ENCODE measurements around the gene ETHE1.
A peak's percentile ranks its signal among the peaks of the same experiment; 100 is the strongest.

Gene ETHE1

DNA sequence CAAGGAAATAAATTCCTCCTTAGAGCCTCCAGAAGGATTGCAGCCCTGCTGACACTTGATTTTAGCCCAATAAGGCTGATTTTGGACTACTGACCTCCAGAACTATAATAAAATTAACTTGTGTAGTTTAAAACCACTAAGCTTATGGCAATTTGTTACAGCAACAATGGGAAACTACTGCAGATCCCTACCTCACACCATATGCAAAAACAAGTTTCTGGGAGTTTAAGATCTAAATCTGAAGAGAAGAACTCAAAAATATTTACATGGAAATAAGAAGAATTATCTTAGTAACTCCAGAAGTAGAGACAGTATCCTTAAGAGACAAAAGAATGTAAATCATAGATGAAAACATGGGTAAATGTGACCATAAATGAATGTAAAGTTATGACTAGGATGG, 11.9 kb upstream of the ETHE1 start:
- Histone ChIP-seq H3K27me3 (replicated peaks) (no peaks in the 10 kb centered on the region), H3K4me3 (ENCODE audit: low read depth, low read length) (no peak overlapping the region), H3K36me3 (replicated peaks) (peaks cover 10% of the 10 kb centered on the region), H3K27ac (no peak overlapping the region)
- TF ChIP-seq, protein P1, sequence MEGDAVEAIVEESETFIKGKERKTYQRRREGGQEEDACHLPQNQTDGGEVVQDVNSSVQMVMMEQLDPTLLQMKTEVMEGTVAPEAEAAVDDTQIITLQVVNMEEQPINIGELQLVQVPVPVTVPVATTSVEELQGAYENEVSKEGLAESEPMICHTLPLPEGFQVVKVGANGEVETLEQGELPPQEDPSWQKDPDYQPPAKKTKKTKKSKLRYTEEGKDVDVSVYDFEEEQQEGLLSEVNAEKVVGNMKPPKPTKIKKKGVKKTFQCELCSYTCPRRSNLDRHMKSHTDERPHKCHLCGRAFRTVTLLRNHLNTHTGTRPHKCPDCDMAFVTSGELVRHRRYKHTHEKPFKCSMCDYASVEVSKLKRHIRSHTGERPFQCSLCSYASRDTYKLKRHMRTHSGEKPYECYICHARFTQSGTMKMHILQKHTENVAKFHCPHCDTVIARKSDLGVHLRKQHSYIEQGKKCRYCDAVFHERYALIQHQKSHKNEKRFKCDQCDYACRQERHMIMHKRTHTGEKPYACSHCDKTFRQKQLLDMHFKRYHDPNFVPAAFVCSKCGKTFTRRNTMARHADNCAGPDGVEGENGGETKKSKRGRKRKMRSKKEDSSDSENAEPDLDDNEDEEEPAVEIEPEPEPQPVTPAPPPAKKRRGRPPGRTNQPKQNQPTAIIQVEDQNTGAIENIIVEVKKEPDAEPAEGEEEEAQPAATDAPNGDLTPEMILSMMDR (IDR thresholded peaks at IDR 0.05; ENCODE audit: low read depth, low read length, missing control alignments): no peak
- DNase-seq: no peak
- in situ Hi-C loops (cut with HindIII; ENCODE audit: low pct_ligation_motif_present, low sequenced_read_pairs): no loop called here

DNA sequence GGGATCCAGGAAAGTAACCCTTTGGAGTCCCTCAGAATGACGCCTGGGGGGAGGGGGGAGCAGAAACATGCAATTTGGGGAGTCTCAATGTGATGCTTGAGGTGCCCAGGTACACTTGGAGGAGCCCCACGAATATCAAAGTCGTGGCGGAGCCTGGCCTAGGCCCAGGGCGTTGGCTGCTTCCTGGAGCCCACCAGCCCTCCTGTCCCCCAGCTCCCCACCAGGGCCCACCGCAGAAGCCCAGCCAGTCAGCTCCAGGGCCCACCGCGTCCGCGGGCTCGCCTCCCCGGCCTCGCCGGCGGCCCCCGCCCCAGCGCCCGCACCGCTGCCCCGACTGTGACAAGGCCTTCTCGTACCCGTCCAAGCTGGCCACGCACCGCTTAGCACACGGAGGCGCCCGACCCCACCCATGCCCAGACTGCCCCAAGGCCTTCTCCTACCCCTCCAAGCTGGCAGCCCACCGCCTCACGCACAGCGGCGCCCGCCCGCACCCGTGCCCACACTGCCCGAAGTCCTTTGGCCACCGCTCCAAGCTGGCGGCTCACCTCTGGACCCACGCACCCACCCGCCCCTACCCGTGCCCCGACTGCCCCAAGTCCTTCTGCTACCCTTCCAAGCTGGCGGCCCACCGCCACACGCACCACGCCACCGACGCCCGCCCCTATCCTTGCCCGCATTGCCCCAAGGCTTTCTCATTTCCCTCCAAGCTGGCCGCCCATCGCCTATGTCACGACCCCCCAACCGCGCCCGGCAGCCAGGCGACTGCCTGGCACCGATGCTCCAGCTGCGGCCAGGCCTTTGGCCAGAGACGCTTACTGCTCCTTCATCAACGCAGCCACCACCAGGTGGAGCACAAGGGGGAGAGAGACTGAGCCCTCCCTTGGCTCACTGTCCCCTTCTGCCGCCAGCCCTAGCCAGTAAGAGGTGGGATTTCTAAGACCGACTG, 8.1 kb upstream of the ETHE1 start:
- H3K27me3 ChIP-seq (replicated peaks): no peaks in the 10 kb centered on the region
- TF ChIP-seq, protein P1 (IDR thresholded peaks at IDR 0.05; ENCODE audit: low read depth, low read length, missing control alignments): peak; percentile 86
- DNase-seq: peak; percentile 56
- H3K36me3 ChIP-seq (replicated peaks): peaks cover 5% of the 10 kb centered on the region
- in situ Hi-C loops (cut with HindIII; ENCODE audit: low pct_ligation_motif_present, low sequenced_read_pairs): no loop called here
- H3K4me3 ChIP-seq (ENCODE audit: low read depth, low read length): no peak overlapping the region
- H3K27ac ChIP-seq: no peak overlapping the region

DNA sequence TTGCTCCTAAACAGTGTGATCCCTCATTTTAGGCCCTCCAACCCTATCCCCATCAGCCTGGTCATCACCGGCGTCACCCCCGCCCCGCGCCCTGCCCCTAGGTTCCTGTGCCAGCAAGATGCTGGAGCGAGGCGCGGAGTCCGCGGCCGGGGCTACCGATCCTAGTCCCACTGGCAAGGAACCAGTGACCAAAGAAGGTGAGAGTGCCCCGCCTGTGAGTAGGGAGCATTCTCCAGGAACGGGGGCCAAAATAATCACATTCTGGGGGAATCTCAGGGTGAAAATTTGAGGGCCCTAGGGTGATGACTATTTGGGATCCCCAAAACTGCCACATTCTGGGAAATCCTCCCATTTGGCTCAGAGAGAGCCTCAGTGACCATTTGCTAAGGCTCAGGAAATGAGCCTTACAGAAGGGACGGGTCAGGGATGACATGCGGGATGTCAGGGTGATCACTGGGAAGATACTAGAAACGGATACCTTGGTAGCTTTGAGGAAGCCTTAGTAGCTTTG, 7.4 kb upstream of the ETHE1 start:
- in situ Hi-C loops (cut with HindIII; ENCODE audit: low pct_ligation_motif_present, low sequenced_read_pairs): no loop called here

DNA sequence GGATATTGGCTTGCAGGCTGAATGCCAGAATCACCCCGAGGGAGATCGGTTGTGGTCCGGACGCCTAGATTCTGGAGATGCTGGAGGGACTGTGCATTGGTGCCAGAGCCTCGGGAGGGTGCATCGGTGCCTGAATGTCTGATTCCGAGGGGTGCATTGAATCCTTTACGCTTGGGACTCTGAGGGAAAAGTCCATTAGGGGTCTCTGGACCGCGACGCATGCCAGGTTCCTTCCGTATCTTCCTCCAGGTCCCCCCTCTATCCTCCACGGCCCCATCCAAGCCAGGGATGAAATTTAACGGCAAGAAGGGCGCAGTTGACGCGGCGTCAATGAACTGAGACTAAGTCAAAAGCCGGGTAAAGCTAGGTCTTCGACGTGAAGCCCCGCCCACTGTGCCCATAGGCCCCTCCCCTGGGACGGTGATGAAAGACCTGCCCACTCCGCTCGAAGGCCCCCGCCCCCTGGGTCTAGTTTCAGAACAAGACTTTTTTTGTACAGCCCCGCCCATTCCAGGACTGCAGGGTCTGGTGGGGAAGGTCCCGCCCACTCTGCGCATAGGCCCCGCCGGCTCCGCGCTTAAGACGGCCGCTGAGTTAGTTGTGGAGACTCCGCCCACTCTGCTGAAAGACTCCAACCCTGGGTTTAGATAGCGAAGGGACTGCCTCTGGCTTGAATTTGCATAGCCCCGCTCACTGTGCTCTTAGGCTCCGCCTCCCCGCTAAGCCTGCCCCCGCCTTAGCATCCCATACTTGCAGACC, 6.7 kb upstream of the ETHE1 start:
- in situ Hi-C loops (cut with HindIII; ENCODE audit: low pct_ligation_motif_present, low sequenced_read_pairs): no loop called here
- Histone ChIP-seq H3K36me3 (replicated peaks) (no peaks in the 10 kb centered on the region), H3K27me3 (replicated peaks) (no peaks in the 10 kb centered on the region), H3K4me3 (ENCODE audit: low read depth, low read length) (peak overlapping the region; percentile 61), H3K27ac (peak overlapping the region; percentile 25)
- DNase-seq: peak; percentile 100
- TF ChIP-seq, protein P1 (IDR thresholded peaks at IDR 0.05; ENCODE audit: low read depth, low read length, missing control alignments): no peak

More for the DNA sequence above, 7.4 kb upstream of the ETHE1 start:
- TF ChIP-seq, protein P1 (IDR thresholded peaks at IDR 0.05; ENCODE audit: low read depth, low read length, missing control alignments): no peak
- no peak for DNase-seq
- Histone ChIP-seq H3K4me3 (ENCODE audit: low read depth, low read length) (peak overlapping the region; percentile 54), H3K27ac (no peak overlapping the region), H3K27me3 (replicated peaks) (no peaks in the 10 kb centered on the region), H3K36me3 (replicated peaks) (peaks cover 5% of the 10 kb centered on the region)

DNA sequence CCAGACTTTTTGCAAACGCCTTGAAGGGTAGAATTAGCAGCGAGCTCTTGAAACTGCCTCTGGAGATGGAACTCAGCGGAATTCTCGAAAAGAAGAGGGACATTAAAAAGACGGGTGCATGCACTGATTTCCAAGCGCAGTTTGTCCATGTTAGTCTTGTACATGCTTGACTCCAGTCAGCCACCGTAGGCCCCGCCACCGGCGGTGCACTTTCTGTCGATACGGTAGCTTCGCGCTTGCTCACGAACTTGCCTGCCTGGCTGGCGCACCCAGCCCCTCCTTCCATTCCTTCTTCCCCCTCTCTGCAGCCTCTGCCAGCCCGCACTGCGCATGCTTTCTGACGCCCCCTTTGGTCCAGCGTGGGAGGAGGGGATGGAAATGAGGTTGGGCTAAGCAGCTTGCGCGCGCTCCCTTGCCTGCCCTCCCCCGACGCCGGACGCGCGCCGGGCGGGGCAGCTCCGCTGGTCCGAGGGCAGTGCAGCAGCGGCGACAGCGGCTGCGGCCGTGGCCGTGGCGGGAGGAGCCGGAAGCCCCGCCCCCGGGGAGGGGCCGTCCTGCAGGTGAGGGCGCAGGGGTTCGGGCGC, 6.1 kb upstream of the ETHE1 start, which contains the start of gene ZNF575:
Gene ZNF575 (plus strand): TSS at position 227 of the 584 bp plus-strand sequence. CDS start 1,235 bp downstream, outside the sequence.
- TF ChIP-seq, protein P1 (IDR thresholded peaks at IDR 0.05; ENCODE audit: low read depth, low read length, missing control alignments): no peak
- Histone ChIP-seq H3K4me3 (ENCODE audit: low read depth, low read length) (peak within 1 kb of the TSS; percentile 61), H3K27ac (peak within 1 kb of the TSS; percentile 25), H3K36me3 (replicated peaks) (no peaks in the 10 kb centered on the region), H3K27me3 (replicated peaks) (no peaks in the 10 kb centered on the region)
- in situ Hi-C loops (cut with HindIII; ENCODE audit: low pct_ligation_motif_present, low sequenced_read_pairs): no loop called here
- DNase-seq: peak; percentile 92
